ENCODE data around the gene SLC16A4.
"Not testable (repeated sequence)": the region's sequence is repeated elsewhere in the genome, so short reads cannot be mapped to it uniquely, and the experiment has no call there.

The SLC16A4 gene

GRCh38 chr1:110425612-110426152, 34.9 kb upstream of the SLC16A4 start:
- H3K36me3 ChIP-seq (ENCODE audit: control insufficient read depth, insufficient read depth, low read length, severe bottlenecking), result no peaks in the 10 kb centered on the region

GRCh38 chr1:110424699-110425611, 34.1 kb upstream of the SLC16A4 start:
- Histone ChIP-seq H3K9ac (ENCODE audit: low read length) (peak overlapping the region; percentile 79), H3K9me3 (ENCODE audit: control insufficient read depth, low read length) (peaks cover 7% of the 10 kb centered on the region), H3K36me3 (ENCODE audit: control insufficient read depth, insufficient read depth, low read length, severe bottlenecking) (no peaks in the 10 kb centered on the region), H3K4me1 (ENCODE audit: control insufficient read depth, insufficient read depth, low read length) (peaks cover 59% of the 10 kb centered on the region), H3K27me3 (replicated peaks; ENCODE audit: control insufficient read depth, insufficient read depth, low read length) (peaks cover 5% of the 10 kb centered on the region), H3K4me3 (ENCODE audit: low read length) (peak overlapping the region; percentile 19)
- peak; percentile 63 for DNase-seq (ENCODE audit: low read depth)

More at GRCh38 chr1:110425612-110426152, 34.9 kb upstream of the SLC16A4 start:
- H3K27me3 ChIP-seq (replicated peaks; ENCODE audit: control insufficient read depth, insufficient read depth, low read length), result peaks cover 12% of the 10 kb centered on the region
- H3K9ac ChIP-seq (ENCODE audit: low read length), result peak overlapping the region; percentile 79
- H3K4me1 ChIP-seq (ENCODE audit: control insufficient read depth, insufficient read depth, low read length), result peaks cover 53% of the 10 kb centered on the region
- H3K4me3 ChIP-seq (ENCODE audit: low read length), result peak overlapping the region; percentile 19
- H3K9me3 ChIP-seq (ENCODE audit: control insufficient read depth, low read length), result peaks cover 7% of the 10 kb centered on the region
- DNase-seq (ENCODE audit: low read depth), result peak; percentile 6

GRCh38 chr1:110420874-110421793, 30.3 kb upstream of the SLC16A4 start:
- peak; percentile 52 for DNase-seq (ENCODE audit: low read depth)
- Histone ChIP-seq H3K4me1 (ENCODE audit: control insufficient read depth, insufficient read depth, low read length) (peaks cover 47% of the 10 kb centered on the region), H3K36me3 (ENCODE audit: control insufficient read depth, insufficient read depth, low read length, severe bottlenecking) (no peaks in the 10 kb centered on the region), H3K4me3 (ENCODE audit: low read length) (peak overlapping the region; percentile 20), H3K9me3 (ENCODE audit: control insufficient read depth, low read length) (peaks cover 7% of the 10 kb centered on the region), H3K9ac (ENCODE audit: low read length) (peak overlapping the region; percentile 7), H3K27me3 (replicated peaks; ENCODE audit: control insufficient read depth, insufficient read depth, low read length) (no peaks in the 10 kb centered on the region)

GRCh38 chr1:110420023-110420662, 29.3 kb upstream of the SLC16A4 start:
- DNase-seq (ENCODE audit: low read depth), result no peak
- peaks cover 7% of the 10 kb centered on the region for H3K9me3 ChIP-seq (ENCODE audit: control insufficient read depth, low read length)
- H3K36me3 ChIP-seq (ENCODE audit: control insufficient read depth, insufficient read depth, low read length, severe bottlenecking), result no peaks in the 10 kb centered on the region
- H3K27me3 ChIP-seq (replicated peaks; ENCODE audit: control insufficient read depth, insufficient read depth, low read length), result no peaks in the 10 kb centered on the region
- peaks cover 38% of the 10 kb centered on the region for H3K4me1 ChIP-seq (ENCODE audit: control insufficient read depth, insufficient read depth, low read length)
- H3K4me3 ChIP-seq (ENCODE audit: low read length), result no peak overlapping the region
- H3K9ac ChIP-seq (ENCODE audit: low read length), result peak overlapping the region; percentile 7

- Histone ChIP-seq H3K27me3 (replicated peaks; ENCODE audit: control insufficient read depth, insufficient read depth, low read length) (no peaks in the 10 kb centered on the region), H3K4me3 (ENCODE audit: low read length) (no peak overlapping the region), H3K9me3 (ENCODE audit: control insufficient read depth, low read length) (peaks cover 7% of the 10 kb centered on the region), H3K36me3 (ENCODE audit: control insufficient read depth, insufficient read depth, low read length, severe bottlenecking) (no peaks in the 10 kb centered on the region), H3K9ac (ENCODE audit: low read length) (no peak overlapping the region), H3K4me1 (ENCODE audit: control insufficient read depth, insufficient read depth, low read length) (peaks cover 32% of the 10 kb centered on the region)
- no peak for DNase-seq (ENCODE audit: low read depth)
Measured at GRCh38 chr1:110418729-110419128, 27.9 kb upstream of the SLC16A4 start.

- not testable (repeated sequence) for DNase-seq (ENCODE audit: low read depth); H3K4me3 ChIP-seq (ENCODE audit: low read length)
Measured at GRCh38 chr1:110413045-110413444, 22.2 kb upstream of the SLC16A4 start.

GRCh38 chr1:110412576-110412975, 21.8 kb upstream of the SLC16A4 start:
- Histone ChIP-seq H3K9ac (ENCODE audit: low read length) (peak overlapping the region; percentile 20), H3K9me3 (ENCODE audit: control insufficient read depth, low read length) (no peaks in the 10 kb centered on the region), H3K4me3 (ENCODE audit: low read length) (no peak overlapping the region), H3K4me1 (ENCODE audit: control insufficient read depth, insufficient read depth, low read length) (peaks cover 23% of the 10 kb centered on the region), H3K27me3 (replicated peaks; ENCODE audit: control insufficient read depth, insufficient read depth, low read length) (no peaks in the 10 kb centered on the region), H3K36me3 (ENCODE audit: control insufficient read depth, insufficient read depth, low read length, severe bottlenecking) (no peaks in the 10 kb centered on the region)
- DNase-seq (ENCODE audit: low read depth), result peak; percentile 87

More at GRCh38 chr1:110413045-110413444, 22.2 kb upstream of the SLC16A4 start:
- not testable (repeated sequence) for H3K36me3 ChIP-seq (ENCODE audit: control insufficient read depth, insufficient read depth, low read length, severe bottlenecking); H3K9me3 ChIP-seq (ENCODE audit: control insufficient read depth, low read length); H3K27me3 ChIP-seq (replicated peaks; ENCODE audit: control insufficient read depth, insufficient read depth, low read length)
- peaks cover 21% of the 10 kb centered on the region for H3K4me1 ChIP-seq (ENCODE audit: control insufficient read depth, insufficient read depth, low read length)
- H3K9ac ChIP-seq (ENCODE audit: low read length), result peak overlapping the region; percentile 31

- H3K4me1 ChIP-seq (ENCODE audit: control insufficient read depth, insufficient read depth, low read length), result peaks cover 24% of the 10 kb centered on the region
- DNase-seq (ENCODE audit: low read depth), result no peak
- no peak overlapping the region for H3K4me3 ChIP-seq (ENCODE audit: low read length)
- no peak overlapping the region for H3K9ac ChIP-seq (ENCODE audit: low read length)
- no peaks in the 10 kb centered on the region for H3K36me3 ChIP-seq (ENCODE audit: control insufficient read depth, insufficient read depth, low read length, severe bottlenecking)
- no peaks in the 10 kb centered on the region for H3K27me3 ChIP-seq (replicated peaks; ENCODE audit: control insufficient read depth, insufficient read depth, low read length)
- no peaks in the 10 kb centered on the region for H3K9me3 ChIP-seq (ENCODE audit: control insufficient read depth, low read length)
Measured at GRCh38 chr1:110411173-110411735, 20.4 kb upstream of the SLC16A4 start.

GRCh38 chr1:110409316-110409715, 18.5 kb upstream of the SLC16A4 start:
- Histone ChIP-seq H3K27me3 (replicated peaks; ENCODE audit: control insufficient read depth, insufficient read depth, low read length) (no peaks in the 10 kb centered on the region), H3K36me3 (ENCODE audit: control insufficient read depth, insufficient read depth, low read length, severe bottlenecking) (peaks cover 15% of the 10 kb centered on the region), H3K9me3 (ENCODE audit: control insufficient read depth, low read length) (no peaks in the 10 kb centered on the region), H3K4me1 (ENCODE audit: control insufficient read depth, insufficient read depth, low read length) (peaks cover 24% of the 10 kb centered on the region), H3K9ac (ENCODE audit: low read length) (no peak overlapping the region), H3K4me3 (ENCODE audit: low read length) (no peak overlapping the region)
- no peak for DNase-seq (ENCODE audit: low read depth)

GRCh38 chr1:110408488-110408887, 17.7 kb upstream of the SLC16A4 start:
- Histone ChIP-seq H3K27me3 (replicated peaks; ENCODE audit: control insufficient read depth, insufficient read depth, low read length) (no peaks in the 10 kb centered on the region), H3K9ac (ENCODE audit: low read length) (peak overlapping the region; percentile 98), H3K4me3 (ENCODE audit: low read length) (peak overlapping the region; percentile 99), H3K9me3 (ENCODE audit: control insufficient read depth, low read length) (no peaks in the 10 kb centered on the region), H3K36me3 (ENCODE audit: control insufficient read depth, insufficient read depth, low read length, severe bottlenecking) (peaks cover 23% of the 10 kb centered on the region), H3K4me1 (ENCODE audit: control insufficient read depth, insufficient read depth, low read length) (peaks cover 24% of the 10 kb centered on the region)
- DNase-seq (ENCODE audit: low read depth), result no peak

Measured in adipocyte (in vitro differentiated cells).